Activated naive CD4-positive, alpha-beta T cell treated with anti-CD3 and anti-CD28 coated beads for 36 hours (primary cell): ENCODE results near the gene ARL2BP. TPM values are rescaled to one million over a fixed set of nuclear protein-coding genes. Genes with fewer than 3 reads are reported as not detected.
A peak's percentile ranks its signal among the peaks of the same experiment; 100 is the strongest.
"Not testable (repeated sequence)": the region's sequence is repeated elsewhere in the genome, so short reads cannot be mapped to it uniquely, and the experiment has no call there.

ENCODE experiments used
- CTCF ChIA-PET: fragments of 350-600 bp; sonication (Branson Sonifier 250); formaldehyde crosslinking; loops from one replicate; lab custom pipeline; 2021; ENCODE audit warnings: antibody characterized with exemption; lab: Charles Lee
- DNase-seq: peaks from one replicate; pipeline ENCODE4 v3.0.0-alpha.2; 2020
- H3K27ac Mint-ChIP-seq: one replicate; pipeline ENCODE4 v1.8.0; 2021; ENCODE audit warnings: mild to moderate bottlenecking, mixed read lengths
- H3K27me3 Mint-ChIP-seq: one replicate; pipeline ENCODE4 v1.8.0; 2021; ENCODE audit warnings: low read depth, mixed read lengths
- H3K36me3 Mint-ChIP-seq: one replicate; pipeline ENCODE4 v1.8.0; 2021; ENCODE audit warnings: low read depth, mixed read lengths
- H3K4me1 Mint-ChIP-seq: one replicate; pipeline ENCODE4 v1.8.0; 2021; ENCODE audit warnings: low read depth, mixed read lengths
- H3K4me3 Mint-ChIP-seq: one replicate; pipeline ENCODE4 v1.8.0; 2021; ENCODE audit warnings: mild to moderate bottlenecking, moderate library complexity, mixed read lengths
- H3K9me3 Mint-ChIP-seq: one replicate; pipeline ENCODE4 v1.8.0; 2021; ENCODE audit warnings: mixed read lengths
- intact Hi-C: fragments of 100-400 bp; cut with micrococcal nuclease; formaldehyde crosslinking; loops from one replicate; pipeline ENCODE4 v1.15.1; 2023
- total RNA-seq, 2 experiments: library from RNA; stranded (reverse); gene quantifications; one replicate each; pipeline ENCODE4 v1.2.3, GENCODE V29; 2021

Gene ARL2BP
- total RNA-seq, 2 experiments from 2014 or later, result 11.0 to 11.2 TPM

GRCh38 chr16:57268804-57269800 lies 24.0 kb downstream of the ARL2BP start:
- no peaks in the 10 kb centered on the region for H3K36me3 Mint-ChIP-seq
- CTCF ChIA-PET, result interaction anchor here (0.6 to 2.0 kb wide), 5 partner anchors 9 to 155 kb away, joined by 3 to 8 read pairs (median 4); no protein-coding TSS in a partner anchor
- peak overlapping the region; percentile 58 for H3K27ac Mint-ChIP-seq

GRCh38 chr16:57270221-57271062 lies 25.4 kb downstream of the ARL2BP start:
- no peaks in the 10 kb centered on the region for H3K27me3 Mint-ChIP-seq
- no peak overlapping the region for H3K4me3 Mint-ChIP-seq
- intact Hi-C loops, result no loop called here
- CTCF ChIA-PET, result interaction anchor here (2.0 kb wide), 1 partner anchor 10 kb away, joined by 8 read pairs; no protein-coding TSS in a partner anchor
- H3K36me3 Mint-ChIP-seq, result no peaks in the 10 kb centered on the region
- DNase-seq, result no peak
- no peak overlapping the region for H3K27ac Mint-ChIP-seq
- H3K4me1 Mint-ChIP-seq, result peaks cover 39% of the 10 kb centered on the region
- no peaks in the 10 kb centered on the region for H3K9me3 Mint-ChIP-seq

More at GRCh38 chr16:57268804-57269800, 24.0 kb downstream of the ARL2BP start:
- no peaks in the 10 kb centered on the region for H3K27me3 Mint-ChIP-seq
- DNase-seq, result no peak
- H3K4me3 Mint-ChIP-seq, result no peak overlapping the region
- no peaks in the 10 kb centered on the region for H3K9me3 Mint-ChIP-seq
- intact Hi-C loops, result no loop called here
- H3K4me1 Mint-ChIP-seq, result peaks cover 48% of the 10 kb centered on the region

GRCh38 chr16:57271063-57271345 lies 25.9 kb downstream of the ARL2BP start:
- Mint-ChIP-seq H3K4me3 (no peak overlapping the region), H3K4me1 (peaks cover 34% of the 10 kb centered on the region), H3K27me3 (no peaks in the 10 kb centered on the region)

GRCh38 chr16:57271867-57272495 lies 26.9 kb downstream of the ARL2BP start:
- Mint-ChIP-seq H3K27ac (no peak overlapping the region), H3K4me3 (no peak overlapping the region), H3K4me1 (peaks cover 31% of the 10 kb centered on the region), H3K27me3 (no peaks in the 10 kb centered on the region), H3K36me3 (no peaks in the 10 kb centered on the region), H3K9me3 (no peaks in the 10 kb centered on the region)
- CTCF ChIA-PET, result no interaction called here
- DNase-seq, result no peak
- intact Hi-C loops, result no loop called here

More at GRCh38 chr16:57271063-57271345, 25.9 kb downstream of the ARL2BP start:
- Mint-ChIP-seq H3K27ac (no peak overlapping the region), H3K9me3 (no peaks in the 10 kb centered on the region), H3K36me3 (no peaks in the 10 kb centered on the region)
- intact Hi-C loops, result no loop called here
- CTCF ChIA-PET, result interaction anchor here (2.0 kb wide), 1 partner anchor 10 kb away, joined by 8 read pairs; no protein-coding TSS in a partner anchor
- DNase-seq, result no peak

- Mint-ChIP-seq H3K27ac (no peak overlapping the region), H3K36me3 (no peaks in the 10 kb centered on the region), H3K4me3 (no peak overlapping the region), H3K4me1 (peaks cover 30% of the 10 kb centered on the region), H3K27me3 (no peaks in the 10 kb centered on the region), H3K9me3 (no peaks in the 10 kb centered on the region)
- DNase-seq, result no peak
- intact Hi-C loops, result no loop called here
- CTCF ChIA-PET, result interaction anchor here (0.6 kb wide), 1 partner anchor 143 kb away, joined by 3 read pairs; no protein-coding TSS in a partner anchor
Measured at GRCh38 chr16:57273359-57273758, 28.3 kb downstream of the ARL2BP start.

GRCh38 chr16:57273826-57274225 lies 28.8 kb downstream of the ARL2BP start:
- Mint-ChIP-seq H3K4me3 (no peak overlapping the region), H3K36me3 (no peaks in the 10 kb centered on the region), H3K27me3 (no peaks in the 10 kb centered on the region), H3K4me1 (peaks cover 30% of the 10 kb centered on the region), H3K27ac (no peak overlapping the region), H3K9me3 (no peaks in the 10 kb centered on the region)
- intact Hi-C loops, result no loop called here
- CTCF ChIA-PET, result no interaction called here
- DNase-seq, result no peak

GRCh38 chr16:57275946-57276345 lies 30.9 kb downstream of the ARL2BP start:
- H3K9me3 Mint-ChIP-seq, H3K4me3 Mint-ChIP-seq, intact Hi-C loops, DNase-seq, H3K36me3 Mint-ChIP-seq, H3K27me3 Mint-ChIP-seq, H3K27ac Mint-ChIP-seq: not testable (repeated sequence)
- H3K4me1 Mint-ChIP-seq, result peaks cover 35% of the 10 kb centered on the region
- CTCF ChIA-PET, result interaction anchor here (0.7 kb wide), 1 partner anchor 111 kb away, joined by 3 read pairs; no protein-coding TSS in a partner anchor

GRCh38 chr16:57276596-57276995 lies 31.5 kb downstream of the ARL2BP start:
- peaks cover 38% of the 10 kb centered on the region for H3K4me1 Mint-ChIP-seq
- no peak overlapping the region for H3K27ac Mint-ChIP-seq
- CTCF ChIA-PET, result interaction anchor here (0.7 kb wide), 1 partner anchor 110 kb away, joined by 3 read pairs; no protein-coding TSS in a partner anchor
- DNase-seq, result no peak
- no peaks in the 10 kb centered on the region for H3K27me3 Mint-ChIP-seq
- no peaks in the 10 kb centered on the region for H3K9me3 Mint-ChIP-seq
- no peaks in the 10 kb centered on the region for H3K36me3 Mint-ChIP-seq
- intact Hi-C loops, result no loop called here
- no peak overlapping the region for H3K4me3 Mint-ChIP-seq

- Mint-ChIP-seq H3K27ac (peak overlapping the region; percentile 73), H3K27me3 (no peaks in the 10 kb centered on the region), H3K9me3 (no peaks in the 10 kb centered on the region), H3K36me3 (no peaks in the 10 kb centered on the region), H3K4me1 (peaks cover 40% of the 10 kb centered on the region), H3K4me3 (no peak overlapping the region)
- intact Hi-C loops, result loop anchor here (1.0 kb wide), 1 partner anchor 11 kb away; no protein-coding TSS in a partner anchor
- DNase-seq, result peak; percentile 85
- CTCF ChIA-PET, result interaction anchor here (0.7 to 1.7 kb wide), 2 partner anchors 9 to 23 kb away, joined by 3 to 4 read pairs; no protein-coding TSS in a partner anchor
Measured at GRCh38 chr16:57277586-57277985, 32.5 kb downstream of the ARL2BP start.

GRCh38 chr16:57278494-57278893 lies 33.4 kb downstream of the ARL2BP start:
- Mint-ChIP-seq H3K27ac (no peak overlapping the region), H3K27me3 (no peaks in the 10 kb centered on the region), H3K4me1 (peaks cover 42% of the 10 kb centered on the region), H3K4me3 (no peak overlapping the region), H3K9me3 (no peaks in the 10 kb centered on the region), H3K36me3 (no peaks in the 10 kb centered on the region)
- intact Hi-C loops, result no loop called here
- CTCF ChIA-PET, result interaction anchor here (0.6 to 1.7 kb wide), 2 partner anchors 22 to 33 kb away, joined by 4 to 5 read pairs; no protein-coding TSS in a partner anchor
- DNase-seq, result no peak

GRCh38 chr16:57279780-57280638 lies 35.0 kb downstream of the ARL2BP start:
- Mint-ChIP-seq H3K27me3 (no peaks in the 10 kb centered on the region), H3K9me3 (no peaks in the 10 kb centered on the region), H3K27ac (no peak overlapping the region), H3K4me1 (peaks cover 50% of the 10 kb centered on the region), H3K36me3 (no peaks in the 10 kb centered on the region), H3K4me3 (no peak overlapping the region)
- intact Hi-C loops, result no loop called here
- no peak for DNase-seq
- CTCF ChIA-PET, result interaction anchor here (0.6 to 2.3 kb wide), 6 partner anchors 10 to 195 kb away, joined by 3 to 8 read pairs (median 4); no protein-coding TSS in a partner anchor
